Lung microvascular endothelial cell (primary cell): ENCODE results near the gene PCDHA10. TPM values are rescaled to one million over a fixed set of nuclear protein-coding genes. Genes with fewer than 3 reads are reported as not detected.
A peak's percentile ranks its signal among the peaks of the same experiment; 100 is the strongest.
"Not testable (repeated sequence)": the region's sequence is repeated elsewhere in the genome, so short reads cannot be mapped to it uniquely, and the experiment has no call there.

Experiments
- DNase-seq, 2 donors: peaks; one replicate each; pipeline versions ENCODE4 v3.0.0 to v3.0.0-alpha.2; 2010; ENCODE audit warnings: low read depth in 2 of 2
- total RNA-seq: library from RNA; depleted of rRNA; stranded (reverse); fragments of >200 nt; gene quantifications from 2 replicates; pipeline ENCODE4 v1.2.1, GENCODE V29; 2014

The PCDHA10 gene
- total RNA-seq = under 0.01 TPM in 2 replicates

- no peak for DNase-seq
Observed at GRCh38 chr5:140855772-140856674, at the start of gene PCDHA10. PCDHA10 (plus strand) TSS chr5:140855897; CDS start chr5:140856049, 152 bp downstream.

- DNase-seq = peak in 1 of 2 donors; percentile 46
Observed at GRCh38 chr5:140806834-140807775, 48.6 kb upstream of the PCDHA10 start, which contains the start of gene PCDHA4. PCDHA4 (plus strand) TSS chr5:140807068.

GRCh38 chr5:140808241-140808888 is 47.3 kb upstream of the PCDHA10 start:
- not testable (repeated sequence) for DNase-seq

GRCh38 chr5:140808889-140809291 is 46.8 kb upstream of the PCDHA10 start:
- DNase-seq = no peak

DNA sequence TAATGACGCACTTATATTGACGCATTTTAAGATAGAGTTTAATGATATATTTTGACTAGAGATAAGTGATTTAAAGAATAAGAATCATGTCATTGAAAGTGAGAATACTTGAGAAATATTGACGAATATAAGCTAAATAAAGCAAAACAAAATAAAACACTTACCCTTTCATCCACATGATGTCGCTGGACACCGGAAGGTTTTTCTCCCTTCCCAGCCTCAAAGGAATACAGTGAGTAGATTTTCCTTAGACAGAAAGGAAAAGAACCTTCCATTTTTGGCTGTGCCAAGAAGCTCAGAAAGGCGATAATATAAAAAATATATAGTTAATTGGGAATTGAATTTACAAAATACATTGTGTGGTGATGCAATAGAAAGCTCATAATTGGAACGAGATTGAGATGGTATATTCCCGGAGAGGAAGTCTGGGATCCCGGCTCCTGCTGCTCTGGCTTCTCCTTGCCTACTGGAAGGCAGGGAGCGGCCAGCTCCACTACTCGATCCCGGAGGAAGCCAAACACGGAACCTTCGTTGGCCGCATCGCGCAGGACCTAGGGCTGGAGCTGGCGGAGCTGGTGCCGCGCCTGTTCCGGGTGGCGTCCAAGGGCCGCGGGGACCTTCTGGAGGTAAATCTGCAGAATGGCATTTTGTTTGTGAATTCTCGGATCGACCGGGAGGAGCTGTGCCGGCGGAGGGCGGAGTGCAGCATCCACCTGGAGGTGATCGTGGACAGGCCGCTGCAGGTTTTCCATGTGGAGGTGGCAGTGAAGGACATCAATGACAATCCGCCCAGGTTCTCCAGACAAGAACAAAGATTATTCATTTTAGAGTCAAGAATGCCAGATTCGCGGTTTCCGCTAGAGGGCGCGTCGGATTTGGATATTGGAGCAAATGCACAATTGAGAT is 34.1 kb upstream of the PCDHA10 start, which contains the start of gene PCDHA5:
PCDHA5 (plus strand) TSS at position 239 of the 906 bp plus-strand sequence.
- DNase-seq = peak; percentile 21 to 43

- no peak for DNase-seq
Observed at GRCh38 chr5:140822281-140822629, 33.4 kb upstream of the PCDHA10 start.

DNA sequence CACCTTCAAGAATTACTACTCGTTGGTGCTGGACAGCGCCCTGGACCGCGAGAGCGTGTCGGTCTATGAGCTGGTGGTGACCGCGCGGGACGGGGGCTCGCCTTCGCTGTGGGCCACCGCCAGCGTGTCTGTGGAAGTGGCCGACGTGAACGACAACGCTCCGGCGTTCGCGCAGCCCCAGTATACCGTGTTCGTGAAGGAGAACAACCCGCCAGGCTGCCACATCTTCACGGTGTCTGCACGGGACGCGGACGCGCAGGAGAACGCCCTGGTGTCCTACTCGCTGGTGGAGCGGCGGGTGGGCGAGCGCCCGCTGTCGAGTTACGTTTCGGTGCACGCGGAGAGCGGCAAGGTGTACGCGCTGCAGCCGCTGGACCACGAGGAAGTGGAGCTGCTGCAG is 32.7 kb upstream of the PCDHA10 start:
- not testable (repeated sequence) for DNase-seq

DNA sequence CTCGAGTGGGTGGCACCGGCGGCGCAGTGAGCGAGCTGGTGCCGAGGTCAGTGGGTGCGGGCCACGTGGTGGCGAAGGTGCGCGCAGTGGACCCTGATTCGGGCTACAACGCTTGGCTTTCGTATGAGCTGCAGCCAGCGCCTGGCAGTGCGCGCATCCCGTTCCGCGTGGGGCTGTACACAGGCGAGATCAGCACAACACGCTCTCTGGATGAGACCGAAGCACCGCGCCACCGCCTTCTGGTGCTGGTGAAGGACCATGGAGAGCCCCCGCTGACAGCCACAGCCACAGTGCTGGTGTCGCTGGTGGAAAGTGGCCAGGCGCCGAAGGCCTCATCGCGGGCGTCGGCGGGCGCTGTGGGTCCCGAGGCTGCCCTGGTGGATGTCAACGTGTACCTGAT is 32.2 kb upstream of the PCDHA10 start:
- no peak for DNase-seq

DNA sequence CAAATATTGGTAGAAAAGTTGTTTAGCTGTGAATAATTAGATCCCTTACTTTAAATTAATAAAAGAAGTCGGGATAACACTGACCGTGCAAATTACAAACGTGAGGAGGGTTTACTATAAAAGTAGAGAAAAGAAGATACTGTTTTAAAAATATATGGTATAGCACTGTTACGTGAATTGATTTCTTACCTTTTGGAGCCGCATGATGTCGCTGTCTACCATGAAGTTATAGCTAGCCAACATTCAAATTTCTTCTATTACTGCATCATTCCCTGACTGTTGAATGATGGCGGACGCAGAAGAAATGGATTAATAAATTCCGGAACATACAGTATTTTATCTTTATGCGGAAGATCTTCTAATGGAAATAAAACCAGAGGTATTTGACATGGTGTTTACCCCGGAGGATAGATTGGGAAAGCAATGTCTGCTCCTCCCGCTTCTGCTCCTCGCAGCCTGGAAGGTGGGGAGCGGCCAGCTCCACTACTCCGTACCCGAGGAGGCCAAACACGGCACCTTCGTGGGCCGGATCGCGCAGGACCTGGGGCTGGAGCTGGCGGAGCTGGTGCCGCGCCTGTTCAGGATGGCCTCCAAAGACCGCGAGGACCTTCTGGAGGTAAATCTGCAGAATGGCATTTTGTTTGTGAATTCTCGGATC is 27.9 kb upstream of the PCDHA10 start, which contains the start of gene PCDHA6:
PCDHA6 (plus strand) TSS at position 257 of the 658 bp plus-strand sequence; CDS start at position 389, 132 bp downstream.
- peak in 1 of 2 donors; percentile 28 for DNase-seq

- no peak for DNase-seq
Observed at GRCh38 chr5:140828362-140828737, 27.3 kb upstream of the PCDHA10 start.

DNA sequence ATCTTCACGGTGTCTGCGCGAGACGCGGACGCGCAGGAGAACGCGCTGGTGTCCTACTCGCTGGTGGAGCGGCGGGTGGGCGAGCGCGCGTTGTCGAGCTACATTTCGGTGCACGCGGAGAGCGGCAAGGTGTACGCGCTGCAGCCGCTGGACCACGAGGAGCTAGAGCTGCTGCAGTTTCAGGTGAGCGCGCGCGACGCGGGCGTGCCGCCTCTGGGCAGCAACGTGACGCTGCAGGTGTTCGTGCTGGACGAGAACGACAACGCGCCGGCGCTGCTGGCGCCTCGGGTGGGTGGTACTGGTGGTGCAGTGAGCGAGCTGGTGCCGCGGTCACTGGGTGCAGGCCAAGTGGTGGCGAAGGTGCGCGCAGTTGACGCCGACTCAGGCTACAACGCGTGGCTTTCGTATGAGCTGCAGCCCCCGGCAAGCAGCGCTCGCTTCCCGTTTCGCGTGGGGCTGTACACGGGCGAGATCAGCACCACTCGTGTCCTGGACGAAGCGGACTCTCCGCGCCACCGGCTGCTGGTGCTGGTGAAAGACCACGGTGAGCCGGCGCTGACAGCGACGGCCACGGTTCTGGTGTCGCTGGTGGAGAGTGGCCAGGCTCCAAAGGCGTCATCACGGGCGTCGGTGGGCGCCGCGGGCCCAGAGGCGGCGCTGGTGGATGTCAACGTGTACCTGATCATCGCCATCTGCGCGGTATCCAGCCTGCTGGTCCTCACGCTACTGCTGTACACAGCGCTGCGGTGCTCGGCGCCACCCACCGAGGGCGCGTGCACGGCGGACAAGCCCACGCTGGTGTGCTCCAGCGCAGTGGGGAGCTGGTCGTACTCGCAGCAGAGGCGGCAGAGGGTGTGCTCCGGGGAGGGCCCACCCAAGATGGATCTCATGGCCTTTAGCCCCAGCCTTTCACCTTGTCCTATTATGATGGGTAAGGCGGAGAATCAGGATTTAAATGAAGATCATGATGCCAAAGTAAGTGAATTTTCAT is 25.9 kb upstream of the PCDHA10 start:
- not testable (repeated sequence) for DNase-seq

GRCh38 chr5:140833993-140834392 is 21.7 kb upstream of the PCDHA10 start, which contains the start of gene PCDHA7:
PCDHA7 (plus strand) TSS chr5:140834269; CDS start chr5:140834384, 115 bp downstream.
- peak; percentile 28 to 36 for DNase-seq

- not testable (repeated sequence) for DNase-seq
Observed at GRCh38 chr5:140834439-140835008, 21.2 kb upstream of the PCDHA10 start.

GRCh38 chr5:140835622-140836510 is 19.8 kb upstream of the PCDHA10 start:
- DNase-seq = no peak

DNA sequence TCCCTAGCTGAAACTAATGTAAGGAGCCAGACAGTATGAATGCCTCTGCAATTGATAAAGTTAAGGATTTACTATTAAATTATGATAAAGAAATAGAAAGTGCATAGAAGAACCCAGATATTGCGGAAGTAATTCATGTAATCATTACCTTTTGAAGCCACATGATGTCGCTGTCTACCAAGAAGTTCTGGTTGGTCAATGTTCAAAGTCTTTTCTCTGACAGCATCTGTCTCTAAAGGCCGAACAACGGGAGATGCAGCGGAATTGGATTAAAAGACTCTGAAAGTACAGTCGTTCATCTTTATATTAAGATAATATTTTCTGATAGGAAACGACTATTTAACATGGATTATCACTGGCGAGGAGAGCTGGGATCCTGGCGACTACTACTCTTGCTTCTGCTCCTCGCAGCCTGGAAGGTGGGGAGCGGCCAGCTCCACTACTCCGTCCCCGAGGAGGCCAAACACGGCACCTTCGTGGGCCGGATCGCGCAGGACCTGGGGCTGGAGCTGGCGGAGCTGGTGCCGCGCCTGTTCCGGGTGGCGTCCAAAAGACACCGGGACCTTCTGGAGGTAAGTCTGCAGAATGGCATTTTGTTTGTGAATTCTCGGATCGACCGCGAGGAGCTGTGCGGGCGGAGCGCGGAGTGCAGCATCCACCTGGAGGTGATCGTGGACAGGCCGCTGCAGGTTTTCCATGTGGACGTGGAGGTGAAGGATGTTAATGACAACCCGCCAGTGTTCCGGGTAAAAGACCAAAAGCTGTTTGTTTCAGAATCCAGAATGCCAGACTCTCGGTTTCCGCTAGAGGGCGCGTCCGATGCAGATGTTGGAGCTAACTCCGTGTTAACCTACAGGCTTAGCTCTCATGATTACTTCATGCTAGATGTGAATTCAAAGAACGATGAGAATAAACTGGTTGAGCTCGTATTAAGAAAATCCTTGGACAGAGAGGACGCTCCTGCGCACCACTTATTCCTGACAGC is 14.4 kb upstream of the PCDHA10 start, which contains the start of gene PCDHA8:
PCDHA8 (plus strand) TSS at position 210 of the 985 bp plus-strand sequence; CDS start at position 345, 135 bp downstream.
- DNase-seq = peak in 1 of 2 donors; percentile 52
